Small intestine (tissue), 7 donors: Measurements from ENCODE around the gene ZNF217. TPM values are rescaled to one million over a fixed set of nuclear protein-coding genes. Genes with fewer than 3 reads are reported as not detected.
"Not testable (repeated sequence)": the region's sequence is repeated elsewhere in the genome, so short reads cannot be mapped to it uniquely, and the experiment has no call there.

Experiments used
- DNase-seq, 2 donors: peaks; one replicate each; pipeline versions ENCODE4 v3.0.0 to v3.0.0-alpha.2; 2013
- FAIRE-seq: peaks from 2 replicates; lab custom pipeline; 2012; peaks lifted over from hg19 to GRCh38; lab: Jason Lieb, UNC
- H3K27ac ChIP-seq, 3 donors: one replicate each; pipeline ENCODE4 v1.5.1; 2013; ENCODE audit warnings: low read length in 2 of 3, mild to moderate bottlenecking in 2 of 3, control low read depth in 1 of 3, inconsistent platforms in 1 of 3, low read depth in 1 of 3, moderate library complexity in 1 of 3
- H3K27me3 ChIP-seq, 3 donors: one replicate each; pipeline ENCODE4 v1.6.1; 2013; ENCODE audit warnings: low read length in 3 of 3, inconsistent platforms in 1 of 3; ENCODE audit not compliant: control insufficient read depth in 3 of 3, insufficient read depth in 3 of 3
- H3K36me3 ChIP-seq, 3 donors: one replicate each; pipeline ENCODE4 v1.6.1; 2013; ENCODE audit warnings: low read length in 3 of 3, inconsistent platforms in 1 of 3, low read depth in 1 of 3, mild to moderate bottlenecking in 1 of 3, moderate library complexity in 1 of 3; ENCODE audit not compliant: control insufficient read depth in 3 of 3, insufficient read depth in 2 of 3
- H3K4me1 ChIP-seq, 3 donors: one replicate each; pipeline ENCODE4 v1.6.1; 2013; ENCODE audit warnings: low read length in 2 of 3, inconsistent platforms in 1 of 3, low read depth in 1 of 3, mild to moderate bottlenecking in 1 of 3, moderate library complexity in 1 of 3; ENCODE audit not compliant: control insufficient read depth in 3 of 3, insufficient read depth in 2 of 3
- H3K4me3 ChIP-seq, 3 donors: one replicate each; pipeline ENCODE4 v1.5.1; 2013; ENCODE audit warnings: low read length in 3 of 3, control low read depth in 1 of 3, inconsistent platforms in 1 of 3, low read depth in 1 of 3, mild to moderate bottlenecking in 1 of 3, moderate library complexity in 1 of 3
- H3K9me3 ChIP-seq, 2 donors: one replicate each; pipeline ENCODE4 v1.6.1; 2013; ENCODE audit warnings: low read depth in 1 of 2, low read length in 1 of 2; ENCODE audit not compliant: control insufficient read depth in 2 of 2, insufficient read depth in 1 of 2
- WGBS, 3 donors: extraction: QIAGEN DNeasy Blood & Tissue Kit; methylation state at CpG; one replicate each; pipeline ENCODE4 v1.1.7; 2013; 5-methylcytosine and 5-hydroxymethylcytosine counted together
- polyA plus RNA-seq, 4 donors: library from polyadenylated mRNA; stranded (reverse) in 3 of 4; unstranded in 1 of 4; fragments of 200-250 nt in 3 of 4; fragments of 120-200 nt in 1 of 4; gene quantifications; one replicate each; pipeline versions ENCODE4 v1.2.1 to v1.2.3, GENCODE V29; 2013
- donor health status: healthy with polysubstance abuse.
- donor health status: control.
- donor health status: control.
- donor health status: Bipolar disorder and iron deficiency.
- donor health status: healthy.

ZNF217 gene
- polyA plus RNA-seq, 4 donors = 4.1 to 33.7 (median 8.7) TPM

DNA sequence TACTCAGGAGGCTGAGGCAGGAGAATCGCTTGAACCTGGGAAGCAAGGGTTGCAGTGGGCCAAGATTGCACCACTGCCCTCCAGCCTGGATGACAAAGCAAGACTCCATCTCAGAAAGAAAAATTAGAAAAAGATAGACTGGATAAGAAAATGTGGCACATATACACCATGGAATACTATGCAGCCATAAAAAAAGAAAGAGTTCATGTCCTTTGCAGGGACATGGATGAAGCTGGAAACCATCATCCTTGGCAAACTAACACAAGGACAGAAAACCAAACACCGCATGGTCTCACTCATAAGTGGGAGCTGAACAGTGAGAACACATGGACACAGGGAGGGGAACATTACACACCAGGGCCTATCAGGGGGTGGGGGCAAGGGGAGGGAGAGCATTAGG lies 70.0 kb downstream of the ZNF217 start:
- not testable (repeated sequence) for FAIRE-seq, H3K27ac ChIP-seq, H3K4me1 ChIP-seq, H3K27me3 ChIP-seq, H3K9me3 ChIP-seq, H3K4me3 ChIP-seq, H3K36me3 ChIP-seq, DNase-seq
- WGBS, 3 donors = 93 to 100% (median 94%) methylated on average over 2 of the region's 2 CpGs

DNA sequence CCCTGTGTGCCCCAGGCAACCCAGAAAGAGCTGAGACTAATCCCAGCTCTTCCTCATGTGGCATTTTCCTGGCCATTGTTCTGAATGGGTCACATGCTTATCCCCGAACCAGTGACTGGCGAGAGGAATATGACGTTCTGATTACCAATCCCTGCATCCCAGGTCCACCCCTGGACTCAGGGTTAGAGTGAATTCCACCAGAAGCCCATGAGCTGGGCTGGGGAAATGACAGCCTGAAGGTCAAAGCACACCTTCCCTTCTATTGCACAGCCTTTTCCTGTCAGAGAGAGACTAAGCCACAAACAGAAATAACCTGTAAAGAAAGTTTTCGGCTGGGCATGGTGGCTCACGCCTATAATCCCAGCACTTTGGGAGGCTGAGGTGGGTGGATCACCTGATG lies 70.9 kb downstream of the ZNF217 start:
- 68 to 86% (median 79%) methylated on average over 5 of the region's 5 CpGs for WGBS, 3 donors
- FAIRE-seq = no peak

DNA sequence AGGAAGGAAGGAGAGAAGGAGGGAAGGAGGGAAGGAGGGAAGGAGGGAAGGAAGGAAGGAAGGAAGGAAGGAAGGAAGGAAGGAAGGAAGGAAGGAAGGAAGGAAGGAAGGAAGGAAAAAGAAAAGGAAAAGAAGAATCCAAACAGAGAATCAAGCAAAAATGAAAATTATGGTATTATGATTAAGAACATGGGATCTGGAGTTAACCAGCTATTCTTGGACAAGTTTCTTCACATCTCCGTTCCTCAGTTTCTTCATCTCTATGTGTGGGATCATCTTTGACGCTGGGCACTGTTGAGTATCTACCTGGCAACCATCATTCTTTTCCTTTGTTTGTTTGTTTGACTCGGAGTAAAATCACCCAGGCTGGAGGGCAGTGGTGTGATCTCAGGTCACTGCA lies 71.6 kb downstream of the ZNF217 start:
- no peaks in the 10 kb centered on the region for H3K27me3 ChIP-seq
- H3K4me3 ChIP-seq = no peak overlapping the region
- FAIRE-seq (no peak), DNase-seq (no peak)
- no peaks in the 10 kb centered on the region for H3K9me3 ChIP-seq
- no peak overlapping the region for H3K27ac ChIP-seq
- H3K36me3 ChIP-seq = no peaks in the 10 kb centered on the region
- WGBS, 3 donors = 68 to 87% (median 78%) methylated on average over 3 of the region's 3 CpGs
- H3K4me1 ChIP-seq = no peaks in the 10 kb centered on the region

More for the DNA sequence above, 70.9 kb downstream of the ZNF217 start:
- H3K36me3 ChIP-seq = no peaks in the 10 kb centered on the region
- H3K27me3 ChIP-seq = no peaks in the 10 kb centered on the region
- no peak for DNase-seq
- no peak overlapping the region for H3K27ac ChIP-seq
- H3K4me3 ChIP-seq = no peak overlapping the region
- H3K9me3 ChIP-seq = no peaks in the 10 kb centered on the region
- no peaks in the 10 kb centered on the region for H3K4me1 ChIP-seq

DNA sequence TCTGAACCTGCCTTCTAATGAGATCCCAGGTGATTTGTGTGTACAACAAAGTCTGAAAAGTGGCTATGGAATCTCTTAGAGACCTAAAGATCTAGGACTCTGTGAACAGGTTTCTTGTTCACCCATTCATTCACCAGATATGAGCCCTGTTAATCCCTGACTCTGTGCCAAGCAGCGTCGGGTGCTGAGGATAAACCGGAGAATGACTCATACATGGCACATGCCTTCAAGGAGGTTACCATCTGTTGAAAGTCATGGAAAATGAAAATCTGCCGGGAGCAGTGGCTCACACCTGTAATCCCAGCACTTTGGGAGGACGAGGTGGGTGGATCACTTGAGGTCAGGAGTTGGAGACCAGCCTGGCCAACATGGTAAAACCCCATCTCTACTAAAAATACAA lies 72.2 kb downstream of the ZNF217 start:
- not testable (repeated sequence) for H3K4me3 ChIP-seq, H3K27me3 ChIP-seq, H3K4me1 ChIP-seq, H3K27ac ChIP-seq, H3K9me3 ChIP-seq, FAIRE-seq, H3K36me3 ChIP-seq
- DNase-seq = peak in 1 of 2 donors; percentile 37
- 18 to 64% (median 44%) methylated on average over 5 of the region's 5 CpGs for WGBS, 3 donors

DNA sequence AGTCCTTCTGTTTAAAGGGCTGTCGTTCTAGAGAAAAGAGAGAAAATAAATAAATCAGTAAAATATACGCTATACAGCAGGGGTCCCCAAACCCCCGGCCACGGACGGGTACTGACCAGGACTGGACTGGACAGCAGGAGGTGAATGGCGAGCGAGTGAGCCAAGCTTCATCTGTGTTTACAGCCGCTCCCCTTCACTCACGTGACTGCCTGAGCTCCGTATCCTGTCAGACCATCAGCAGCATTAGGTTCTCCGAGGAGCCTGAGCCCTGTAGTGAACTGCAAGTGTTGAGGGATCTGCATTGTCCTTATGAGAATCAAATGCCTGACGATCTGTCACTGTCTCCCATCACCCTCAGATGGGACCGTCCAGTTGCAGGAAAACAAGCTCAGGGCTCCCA lies 76.5 kb downstream of the ZNF217 start:
- WGBS, 3 donors = 46 to 69% (median 63%) methylated on average over 13 of the region's 13 CpGs
- H3K4me3 ChIP-seq = no peak overlapping the region
- no peaks in the 10 kb centered on the region for H3K4me1 ChIP-seq
- H3K9me3 ChIP-seq = no peaks in the 10 kb centered on the region
- peak in 1 of 2 donors; percentile 20 for DNase-seq
- no peaks in the 10 kb centered on the region for H3K27me3 ChIP-seq
- H3K27ac ChIP-seq = no peak overlapping the region
- no peak for FAIRE-seq
- no peaks in the 10 kb centered on the region for H3K36me3 ChIP-seq
